Rectal smooth muscle tissue (tissue), 1 donor: ENCODE data around the gene DUSP1.

ENCODE experiments used
- H3K27ac ChIP-seq: one replicate; pipeline ENCODE4 v1.7.0; 2013; ENCODE audit warnings: low read depth, low read length, inconsistent platforms
- H3K27me3 ChIP-seq: one replicate; pipeline ENCODE4 v1.7.0; 2013; ENCODE audit warnings: low read length; ENCODE audit not compliant: control insufficient read depth, insufficient read depth
- H3K36me3 ChIP-seq: one replicate; pipeline ENCODE4 v1.7.0; 2013; ENCODE audit warnings: low read length; ENCODE audit not compliant: control insufficient read depth, insufficient read depth
- H3K4me1 ChIP-seq: one replicate; pipeline ENCODE4 v1.7.0; 2013; ENCODE audit warnings: low read length; ENCODE audit not compliant: control insufficient read depth, insufficient read depth
- H3K4me3 ChIP-seq: one replicate; pipeline ENCODE4 v1.7.0; 2013; ENCODE audit warnings: low read length
- H3K9ac ChIP-seq: one replicate; pipeline ENCODE4 v1.7.0; 2013; ENCODE audit warnings: low read length

Gene DUSP1

GRCh38 chr5:172805736-172806255 is 34.8 kb upstream of the DUSP1 start:
- Histone ChIP-seq H3K27me3 (no peaks in the 10 kb centered on the region), H3K36me3 (no peaks in the 10 kb centered on the region), H3K4me1 (no peaks in the 10 kb centered on the region), H3K4me3 (no peak overlapping the region), H3K27ac (no peak overlapping the region), H3K9ac (no peak overlapping the region)

GRCh38 chr5:172805018-172805683 is 34.2 kb upstream of the DUSP1 start:
- H3K27me3 ChIP-seq = no peaks in the 10 kb centered on the region
- H3K36me3 ChIP-seq = no peaks in the 10 kb centered on the region
- H3K9ac ChIP-seq = no peak overlapping the region
- H3K4me3 ChIP-seq = no peak overlapping the region
- no peak overlapping the region for H3K27ac ChIP-seq
- H3K4me1 ChIP-seq = no peaks in the 10 kb centered on the region

GRCh38 chr5:172802567-172803176 is 31.7 kb upstream of the DUSP1 start:
- no peaks in the 10 kb centered on the region for H3K4me1 ChIP-seq
- no peak overlapping the region for H3K9ac ChIP-seq
- no peaks in the 10 kb centered on the region for H3K36me3 ChIP-seq
- no peak overlapping the region for H3K4me3 ChIP-seq
- H3K27me3 ChIP-seq = no peaks in the 10 kb centered on the region
- no peak overlapping the region for H3K27ac ChIP-seq

- no peaks in the 10 kb centered on the region for H3K36me3 ChIP-seq
- H3K4me1 ChIP-seq = no peaks in the 10 kb centered on the region
- no peaks in the 10 kb centered on the region for H3K27me3 ChIP-seq
- H3K27ac ChIP-seq = no peak overlapping the region
- H3K9ac ChIP-seq = no peak overlapping the region
- no peak overlapping the region for H3K4me3 ChIP-seq
Observed at GRCh38 chr5:172802112-172802511, 31.1 kb upstream of the DUSP1 start.

DNA sequence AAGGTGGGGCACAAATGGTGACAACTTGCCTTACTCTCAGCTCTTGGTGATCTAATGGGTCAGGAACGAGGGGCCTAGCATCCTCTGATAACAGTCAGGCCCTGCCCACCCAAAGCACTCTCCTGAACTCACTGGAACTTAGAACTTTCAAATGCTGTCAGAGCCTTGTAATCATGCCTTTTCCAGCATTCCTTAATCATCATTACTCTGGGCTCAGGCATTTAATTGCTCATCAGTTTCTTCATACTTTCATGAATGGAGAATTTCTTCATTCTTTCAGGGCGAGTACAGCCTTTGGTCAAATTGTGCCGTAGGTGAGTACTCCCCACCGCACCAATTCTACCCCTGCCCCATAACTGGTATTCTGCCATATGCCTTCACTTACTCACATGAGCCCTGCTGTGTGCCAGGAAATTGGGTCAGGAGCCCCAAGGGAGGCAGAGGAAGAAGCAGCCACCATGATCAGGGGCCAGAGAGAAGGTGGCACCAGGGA is 30.2 kb upstream of the DUSP1 start:
- H3K4me1 ChIP-seq = no peaks in the 10 kb centered on the region
- no peak overlapping the region for H3K9ac ChIP-seq
- no peak overlapping the region for H3K27ac ChIP-seq
- H3K36me3 ChIP-seq = no peaks in the 10 kb centered on the region
- no peak overlapping the region for H3K4me3 ChIP-seq
- H3K27me3 ChIP-seq = no peaks in the 10 kb centered on the region

- Histone ChIP-seq H3K27me3 (no peaks in the 10 kb centered on the region), H3K4me1 (peaks cover 6% of the 10 kb centered on the region), H3K9ac (no peak overlapping the region), H3K36me3 (no peaks in the 10 kb centered on the region), H3K27ac (no peak overlapping the region), H3K4me3 (no peak overlapping the region)
Observed at GRCh38 chr5:172800088-172800551, 29.1 kb upstream of the DUSP1 start.

DNA sequence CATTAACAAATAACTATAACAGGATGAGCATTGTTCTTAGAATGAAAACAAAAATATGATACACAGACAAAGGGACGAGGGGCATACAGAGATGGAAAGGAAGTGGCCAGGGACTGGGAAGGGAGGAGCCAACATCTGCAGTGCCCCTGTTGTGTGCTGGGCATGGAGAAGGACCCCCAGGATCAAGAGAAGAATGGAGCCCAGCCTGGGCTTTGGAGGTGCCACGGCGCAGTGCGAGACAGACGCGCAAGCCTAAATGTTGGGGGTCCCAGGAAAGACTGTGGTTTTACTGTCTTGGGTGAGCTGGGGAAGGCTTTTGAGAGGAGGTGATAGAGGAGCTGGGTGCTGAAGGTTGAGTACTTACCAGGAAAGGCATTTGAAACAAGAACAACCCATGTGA is 28.4 kb upstream of the DUSP1 start:
- Histone ChIP-seq H3K27ac (no peak overlapping the region), H3K4me1 (peaks cover 10% of the 10 kb centered on the region), H3K9ac (no peak overlapping the region), H3K4me3 (no peak overlapping the region), H3K36me3 (no peaks in the 10 kb centered on the region), H3K27me3 (no peaks in the 10 kb centered on the region)

DNA sequence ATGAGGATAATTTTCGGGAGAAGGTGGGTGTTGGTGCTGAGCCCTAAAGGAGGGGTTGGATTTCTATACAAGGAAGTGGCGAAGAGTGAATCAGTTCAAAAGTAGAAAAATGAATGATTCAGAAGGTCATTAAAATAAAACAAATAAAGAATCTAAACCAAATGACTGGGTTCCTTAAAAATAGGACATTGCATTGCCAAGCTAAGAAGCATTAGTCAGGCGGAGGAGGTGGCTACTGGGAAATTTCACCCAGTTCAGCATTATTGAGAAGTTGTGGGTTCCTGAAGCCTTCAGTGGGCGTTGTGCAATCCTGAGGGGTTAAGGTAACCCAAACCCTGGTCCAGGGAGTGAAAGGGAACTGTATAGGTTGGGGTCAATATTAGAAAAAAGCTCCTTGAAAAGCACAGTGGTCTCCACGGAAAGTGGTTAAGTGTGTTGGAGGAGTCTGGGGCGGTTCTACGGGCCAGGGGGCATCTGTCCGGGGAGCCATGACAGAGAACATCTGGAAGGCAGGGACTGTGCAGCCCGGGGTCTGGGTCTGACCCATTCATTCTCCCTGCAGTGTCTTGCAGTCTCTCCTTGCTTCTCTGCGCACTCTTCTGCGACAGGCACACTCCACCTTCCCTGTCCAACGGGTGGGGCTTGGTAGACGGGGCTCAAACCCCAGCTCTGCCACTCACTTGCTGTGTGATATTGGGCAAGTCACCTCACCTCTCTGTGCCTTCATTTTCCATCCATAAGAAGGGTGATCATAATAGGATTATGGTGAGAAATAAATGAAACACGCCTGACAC is 27.6 kb upstream of the DUSP1 start:
- Histone ChIP-seq H3K27ac (peak overlapping the region; percentile 22), H3K4me3 (no peak overlapping the region), H3K4me1 (peaks cover 10% of the 10 kb centered on the region), H3K27me3 (no peaks in the 10 kb centered on the region), H3K9ac (no peak overlapping the region), H3K36me3 (no peaks in the 10 kb centered on the region)

GRCh38 chr5:172797771-172798191 is 26.8 kb upstream of the DUSP1 start:
- H3K9ac ChIP-seq = no peak overlapping the region
- no peaks in the 10 kb centered on the region for H3K27me3 ChIP-seq
- H3K27ac ChIP-seq = peak overlapping the region; percentile 56
- H3K36me3 ChIP-seq = no peaks in the 10 kb centered on the region
- H3K4me3 ChIP-seq = no peak overlapping the region
- H3K4me1 ChIP-seq = peaks cover 10% of the 10 kb centered on the region

GRCh38 chr5:172796306-172796705 is 25.3 kb upstream of the DUSP1 start:
- H3K9ac ChIP-seq = no peak overlapping the region
- no peak overlapping the region for H3K4me3 ChIP-seq
- H3K27ac ChIP-seq = peak overlapping the region; percentile 85
- no peaks in the 10 kb centered on the region for H3K27me3 ChIP-seq
- H3K36me3 ChIP-seq = no peaks in the 10 kb centered on the region
- H3K4me1 ChIP-seq = peaks cover 10% of the 10 kb centered on the region

- Histone ChIP-seq H3K9ac (no peak overlapping the region), H3K27me3 (no peaks in the 10 kb centered on the region), H3K27ac (peak overlapping the region; percentile 85), H3K4me3 (no peak overlapping the region), H3K36me3 (no peaks in the 10 kb centered on the region), H3K4me1 (peaks cover 10% of the 10 kb centered on the region)
Observed at GRCh38 chr5:172795318-172795977, 24.5 kb upstream of the DUSP1 start.
